HL-60 (cell line): ENCODE measurements around the gene SRSF12.

Experiments
- DNase-seq, 2 experiments: peaks; one replicate each; pipeline ENCODE4 v3.0.0-alpha.2; 2010 to 2020; ENCODE audit warnings: low read depth in 1 of 2, low spot score in 1 of 2
- H3K27ac ChIP-seq: fragments of 250-450 bp; sonication (Bioruptor Pico); replicated peaks from 2 replicates; pipeline ENCODE4 v1.5.1; 2020; ENCODE audit warnings: mild to moderate bottlenecking, moderate library complexity
- H3K27me3 ChIP-seq: fragments of 250-450 bp; sonication (Bioruptor Pico); 2 replicates; pipeline ENCODE4 v1.5.1; 2021; ENCODE audit warnings: mild to moderate bottlenecking, moderate library complexity; ENCODE audit not compliant: insufficient read depth, poor library complexity, severe bottlenecking
- H3K4me3 ChIP-seq: replicated peaks from 2 replicates; pipeline ENCODE4 v1.5.1; 2011; ENCODE audit warnings: mild to moderate bottlenecking, control low read depth, low read length; ENCODE audit not compliant: insufficient read depth
- GABPA ChIP-seq: IDR thresholded peaks from 2 replicates; pipeline ENCODE4 v1.6.1; 2012; ENCODE audit warnings: low read depth
- POLR2AphosphoS5 ChIP-seq: IDR thresholded peaks from 2 replicates; pipeline ENCODE4 v1.6.1; 2012; ENCODE audit warnings: low read depth
- SPI1 ChIP-seq: IDR thresholded peaks from 2 replicates; pipeline ENCODE4 v1.6.1; 2012; ENCODE audit warnings: low read depth, mild to moderate bottlenecking, borderline replicate concordance
- TF ChIP-seq, protein P1 (sequence below): IDR thresholded peaks from 2 replicates; pipeline ENCODE4 v1.6.1; 2012; ENCODE audit warnings: low read depth; ENCODE audit not compliant: insufficient replicate concordance
- TF ChIP-seq, protein P2 (sequence below): IDR thresholded peaks from one replicate; pipeline ENCODE4 v1.5.1; 2011; ENCODE audit warnings: low read length, control low read depth, inconsistent platforms; ENCODE audit not compliant: insufficient read depth

The SRSF12 gene

DNA sequence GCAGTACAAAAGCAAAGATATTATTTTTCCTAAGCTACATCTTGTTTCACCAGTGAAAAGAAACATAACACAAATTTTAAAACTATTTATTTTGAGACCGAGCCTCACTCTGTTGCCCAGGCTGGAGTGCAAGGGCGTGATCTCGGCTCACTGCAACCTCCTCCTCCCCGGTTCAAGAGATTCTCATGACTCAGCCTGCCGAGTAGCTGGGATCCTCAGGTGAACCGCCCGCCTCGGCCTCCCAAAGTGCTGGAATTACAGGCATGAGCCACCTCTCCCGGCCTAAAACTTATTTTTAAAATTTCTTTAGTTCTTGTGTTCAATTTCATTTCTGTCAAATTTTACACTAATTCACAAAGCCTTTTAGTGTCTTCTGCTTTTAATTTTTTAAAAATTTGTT, 5.9 kb downstream of the SRSF12 start:
- TF ChIP-seq POLR2AphosphoS5 (no peak), SPI1 (no peak), GABPA (no peak)
- TF ChIP-seq, protein P1, sequence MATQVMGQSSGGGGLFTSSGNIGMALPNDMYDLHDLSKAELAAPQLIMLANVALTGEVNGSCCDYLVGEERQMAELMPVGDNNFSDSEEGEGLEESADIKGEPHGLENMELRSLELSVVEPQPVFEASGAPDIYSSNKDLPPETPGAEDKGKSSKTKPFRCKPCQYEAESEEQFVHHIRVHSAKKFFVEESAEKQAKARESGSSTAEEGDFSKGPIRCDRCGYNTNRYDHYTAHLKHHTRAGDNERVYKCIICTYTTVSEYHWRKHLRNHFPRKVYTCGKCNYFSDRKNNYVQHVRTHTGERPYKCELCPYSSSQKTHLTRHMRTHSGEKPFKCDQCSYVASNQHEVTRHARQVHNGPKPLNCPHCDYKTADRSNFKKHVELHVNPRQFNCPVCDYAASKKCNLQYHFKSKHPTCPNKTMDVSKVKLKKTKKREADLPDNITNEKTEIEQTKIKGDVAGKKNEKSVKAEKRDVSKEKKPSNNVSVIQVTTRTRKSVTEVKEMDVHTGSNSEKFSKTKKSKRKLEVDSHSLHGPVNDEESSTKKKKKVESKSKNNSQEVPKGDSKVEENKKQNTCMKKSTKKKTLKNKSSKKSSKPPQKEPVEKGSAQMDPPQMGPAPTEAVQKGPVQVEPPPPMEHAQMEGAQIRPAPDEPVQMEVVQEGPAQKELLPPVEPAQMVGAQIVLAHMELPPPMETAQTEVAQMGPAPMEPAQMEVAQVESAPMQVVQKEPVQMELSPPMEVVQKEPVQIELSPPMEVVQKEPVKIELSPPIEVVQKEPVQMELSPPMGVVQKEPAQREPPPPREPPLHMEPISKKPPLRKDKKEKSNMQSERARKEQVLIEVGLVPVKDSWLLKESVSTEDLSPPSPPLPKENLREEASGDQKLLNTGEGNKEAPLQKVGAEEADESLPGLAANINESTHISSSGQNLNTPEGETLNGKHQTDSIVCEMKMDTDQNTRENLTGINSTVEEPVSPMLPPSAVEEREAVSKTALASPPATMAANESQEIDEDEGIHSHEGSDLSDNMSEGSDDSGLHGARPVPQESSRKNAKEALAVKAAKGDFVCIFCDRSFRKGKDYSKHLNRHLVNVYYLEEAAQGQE = no peak
- TF ChIP-seq, protein P2, sequence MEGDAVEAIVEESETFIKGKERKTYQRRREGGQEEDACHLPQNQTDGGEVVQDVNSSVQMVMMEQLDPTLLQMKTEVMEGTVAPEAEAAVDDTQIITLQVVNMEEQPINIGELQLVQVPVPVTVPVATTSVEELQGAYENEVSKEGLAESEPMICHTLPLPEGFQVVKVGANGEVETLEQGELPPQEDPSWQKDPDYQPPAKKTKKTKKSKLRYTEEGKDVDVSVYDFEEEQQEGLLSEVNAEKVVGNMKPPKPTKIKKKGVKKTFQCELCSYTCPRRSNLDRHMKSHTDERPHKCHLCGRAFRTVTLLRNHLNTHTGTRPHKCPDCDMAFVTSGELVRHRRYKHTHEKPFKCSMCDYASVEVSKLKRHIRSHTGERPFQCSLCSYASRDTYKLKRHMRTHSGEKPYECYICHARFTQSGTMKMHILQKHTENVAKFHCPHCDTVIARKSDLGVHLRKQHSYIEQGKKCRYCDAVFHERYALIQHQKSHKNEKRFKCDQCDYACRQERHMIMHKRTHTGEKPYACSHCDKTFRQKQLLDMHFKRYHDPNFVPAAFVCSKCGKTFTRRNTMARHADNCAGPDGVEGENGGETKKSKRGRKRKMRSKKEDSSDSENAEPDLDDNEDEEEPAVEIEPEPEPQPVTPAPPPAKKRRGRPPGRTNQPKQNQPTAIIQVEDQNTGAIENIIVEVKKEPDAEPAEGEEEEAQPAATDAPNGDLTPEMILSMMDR = no peak
- no peaks in the 10 kb centered on the region for H3K27me3 ChIP-seq
- H3K27ac ChIP-seq = no peak overlapping the region
- DNase-seq = no peak
- no peak overlapping the region for H3K4me3 ChIP-seq

DNA sequence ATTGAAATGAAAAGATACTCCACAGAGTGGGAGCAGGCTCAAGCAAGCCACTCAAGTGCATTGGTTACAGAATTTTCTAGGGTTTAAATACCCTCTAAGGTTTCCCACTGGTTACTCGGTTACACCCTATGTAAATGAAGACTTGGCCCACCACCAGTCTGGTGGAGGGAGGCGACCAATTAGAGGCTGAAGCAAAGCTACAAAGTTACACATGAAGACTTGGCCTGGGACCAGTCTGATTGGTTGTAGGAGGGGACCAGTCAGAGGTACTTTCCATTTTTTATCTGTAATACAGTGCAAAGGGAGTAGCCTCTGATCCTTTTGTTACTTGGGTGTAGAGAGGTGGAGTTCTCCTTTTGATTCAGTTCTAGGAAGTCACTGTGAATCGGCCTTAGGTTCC, 7.6 kb downstream of the SRSF12 start:
- DNase-seq = no peak

GRCh38 chr6:89100114-89100513, 17.8 kb downstream of the SRSF12 start:
- H3K27ac ChIP-seq = no peak overlapping the region
- no peak for TF ChIP-seq SPI1
- TF ChIP-seq POLR2AphosphoS5 = no peak
- TF ChIP-seq, protein P2 = no peak
- TF ChIP-seq, protein P1 = no peak
- no peak for TF ChIP-seq GABPA
- DNase-seq = no peak

More for the DNA sequence above, 7.6 kb downstream of the SRSF12 start:
- TF ChIP-seq POLR2AphosphoS5 (no peak), SPI1 (no peak), GABPA (no peak)
- TF ChIP-seq, protein P1 = no peak
- TF ChIP-seq, protein P2 = no peak
- Histone ChIP-seq H3K27me3 (no peaks in the 10 kb centered on the region), H3K4me3 (no peak overlapping the region), H3K27ac (no peak overlapping the region)

More at GRCh38 chr6:89100114-89100513, 17.8 kb downstream of the SRSF12 start:
- Histone ChIP-seq H3K27me3 (no peaks in the 10 kb centered on the region), H3K4me3 (no peak overlapping the region)
